Skeletal muscle cell (primary cell): ENCODE results near the gene CDYL.

Experiments
- DNase-seq: peaks from one replicate; pipeline ENCODE4 v3.0.0-alpha.2; 2010; ENCODE audit warnings: low read depth
- H3K4me3 ChIP-seq: 2 replicates; pipeline ENCODE4 v1.5.1; 2011; ENCODE audit warnings: low read depth, mild to moderate bottlenecking, control low read depth, low read length, moderate library complexity

The CDYL gene

GRCh38 chr6:4800662-4801061, 24.5 kb downstream of the CDYL start:
- DNase-seq = no peak
- no peak overlapping the region for H3K4me3 ChIP-seq

- DNase-seq = no peak
Measured at GRCh38 chr6:4801491-4802110, 25.4 kb downstream of the CDYL start.

GRCh38 chr6:4802312-4802935, 26.2 kb downstream of the CDYL start:
- DNase-seq = no peak
- no peak overlapping the region for H3K4me3 ChIP-seq

More at GRCh38 chr6:4801491-4802110, 25.4 kb downstream of the CDYL start:
- no peak overlapping the region for H3K4me3 ChIP-seq

- no peak for DNase-seq
- no peak overlapping the region for H3K4me3 ChIP-seq
Measured at GRCh38 chr6:4803343-4803744, 27.1 kb downstream of the CDYL start.

GRCh38 chr6:4804095-4804494, 27.9 kb downstream of the CDYL start:
- DNase-seq = peak; percentile 49
- H3K4me3 ChIP-seq = no peak overlapping the region

GRCh38 chr6:4805553-4806336, 29.5 kb downstream of the CDYL start:
- DNase-seq = peak; percentile 24
- no peak overlapping the region for H3K4me3 ChIP-seq

- no peak overlapping the region for H3K4me3 ChIP-seq
- no peak for DNase-seq
Measured at GRCh38 chr6:4806337-4806725, 30.1 kb downstream of the CDYL start.

- H3K4me3 ChIP-seq = no peak overlapping the region
- no peak for DNase-seq
Measured at GRCh38 chr6:4806791-4807190, 30.6 kb downstream of the CDYL start.

- no peak overlapping the region for H3K4me3 ChIP-seq
- no peak for DNase-seq
Measured at GRCh38 chr6:4808396-4808795, 32.2 kb downstream of the CDYL start.

GRCh38 chr6:4809999-4810918, 34.1 kb downstream of the CDYL start:
- peak; percentile 70 for DNase-seq
- H3K4me3 ChIP-seq = no peak overlapping the region

- H3K4me3 ChIP-seq = no peak overlapping the region
- DNase-seq = no peak
Measured at GRCh38 chr6:4812068-4812467, 35.9 kb downstream of the CDYL start.

GRCh38 chr6:4813055-4813454, 36.9 kb downstream of the CDYL start:
- DNase-seq = no peak
- no peak overlapping the region for H3K4me3 ChIP-seq

GRCh38 chr6:4814212-4814611, 38.0 kb downstream of the CDYL start:
- DNase-seq = no peak
- H3K4me3 ChIP-seq = no peak overlapping the region

- DNase-seq = no peak
- H3K4me3 ChIP-seq = no peak overlapping the region
Measured at GRCh38 chr6:4814987-4815386, 38.8 kb downstream of the CDYL start.

- no peak for DNase-seq
- no peak overlapping the region for H3K4me3 ChIP-seq
Measured at GRCh38 chr6:4815584-4815983, 39.4 kb downstream of the CDYL start.

GRCh38 chr6:4816904-4817303, 40.7 kb downstream of the CDYL start:
- DNase-seq = no peak
- no peak overlapping the region for H3K4me3 ChIP-seq

- H3K4me3 ChIP-seq = no peak overlapping the region
- DNase-seq = no peak
Measured at GRCh38 chr6:4817551-4817950, 41.3 kb downstream of the CDYL start.

- DNase-seq = no peak
- H3K4me3 ChIP-seq = no peak overlapping the region
Measured at GRCh38 chr6:4818272-4818938, 42.2 kb downstream of the CDYL start.

- no peak overlapping the region for H3K4me3 ChIP-seq
- peak; percentile 12 for DNase-seq
Measured at GRCh38 chr6:4819706-4820283, 43.6 kb downstream of the CDYL start.
